Measurements from ENCODE around the gene ZEB1.

DNA sequence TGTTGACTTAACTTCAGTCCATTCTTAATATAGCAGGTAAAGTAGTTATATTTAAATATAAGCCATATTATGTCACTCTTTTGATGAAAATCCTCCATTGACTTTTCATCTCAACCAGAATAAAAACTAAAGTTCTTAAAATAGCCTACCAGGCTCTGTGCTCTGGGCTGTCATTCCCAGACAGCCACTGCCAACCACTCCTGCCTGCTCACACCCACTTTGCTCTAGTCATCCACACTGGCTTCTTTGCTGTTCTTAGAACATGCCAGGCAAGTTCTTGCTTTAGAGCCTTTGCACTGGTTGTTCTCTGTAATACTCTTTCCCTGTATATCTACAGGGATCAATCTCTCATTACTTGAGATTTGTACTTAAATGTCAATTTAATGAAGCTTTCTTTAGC lies 80.6 kb downstream of the ZEB1 start:
- TF ChIP-seq POLR2A (IDR thresholded peaks at IDR 0.05) (no peak), POLR2AphosphoS5 (IDR thresholded peaks at IDR 0.05; ENCODE audit: insufficient read depth in 1 of 2, low read depth in 1 of 2) (no peak)
- TF ChIP-seq, protein P1, sequence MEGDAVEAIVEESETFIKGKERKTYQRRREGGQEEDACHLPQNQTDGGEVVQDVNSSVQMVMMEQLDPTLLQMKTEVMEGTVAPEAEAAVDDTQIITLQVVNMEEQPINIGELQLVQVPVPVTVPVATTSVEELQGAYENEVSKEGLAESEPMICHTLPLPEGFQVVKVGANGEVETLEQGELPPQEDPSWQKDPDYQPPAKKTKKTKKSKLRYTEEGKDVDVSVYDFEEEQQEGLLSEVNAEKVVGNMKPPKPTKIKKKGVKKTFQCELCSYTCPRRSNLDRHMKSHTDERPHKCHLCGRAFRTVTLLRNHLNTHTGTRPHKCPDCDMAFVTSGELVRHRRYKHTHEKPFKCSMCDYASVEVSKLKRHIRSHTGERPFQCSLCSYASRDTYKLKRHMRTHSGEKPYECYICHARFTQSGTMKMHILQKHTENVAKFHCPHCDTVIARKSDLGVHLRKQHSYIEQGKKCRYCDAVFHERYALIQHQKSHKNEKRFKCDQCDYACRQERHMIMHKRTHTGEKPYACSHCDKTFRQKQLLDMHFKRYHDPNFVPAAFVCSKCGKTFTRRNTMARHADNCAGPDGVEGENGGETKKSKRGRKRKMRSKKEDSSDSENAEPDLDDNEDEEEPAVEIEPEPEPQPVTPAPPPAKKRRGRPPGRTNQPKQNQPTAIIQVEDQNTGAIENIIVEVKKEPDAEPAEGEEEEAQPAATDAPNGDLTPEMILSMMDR (IDR thresholded peaks at IDR 0.05) = no peak

Measured in vagina (tissue), 2 donors.